Spleen (tissue), 11 donors: ENCODE results near the gene ENTPD5. TPM values are rescaled to one million over a fixed set of nuclear protein-coding genes. Genes with fewer than 3 reads are reported as not detected.

ENCODE experiments used
- DNase-seq: peaks from one replicate; pipeline ENCODE4 v3.0.0-alpha.2; 2020
- H3K27ac ChIP-seq, 8 donors: fragments of 200-600 bp; sonication (generic) in 7 of 8; 1 replicate in 4 of 8; 2 replicates in 4 of 8; pipeline versions ENCODE4 v1.5.0 to v1.8.0; 2016 to 2021; ENCODE audit warnings: inconsistent platforms in 4 of 8, mild to moderate bottlenecking in 4 of 8, moderate library complexity in 1 of 8
- H3K27me3 ChIP-seq, 7 donors: fragments of 200-600 bp; sonication (generic) in 6 of 7; replicated peaks in 1 of 7; 1 replicate in 4 of 7; 2 replicates in 3 of 7; pipeline versions ENCODE4 v1.5.0 to v1.8.0; 2016 to 2021; ENCODE audit warnings: inconsistent platforms in 3 of 7, mild to moderate bottlenecking in 1 of 7
- H3K36me3 ChIP-seq, 6 donors: fragments of 200-600 bp; sonication (generic) in 5 of 6; 1 replicate in 4 of 6; 2 replicates in 2 of 6; pipeline versions ENCODE4 v1.5.0 to v1.8.0; 2016 to 2021; ENCODE audit warnings: inconsistent platforms in 2 of 6
- H3K4me1 ChIP-seq, 6 donors: fragments of 200-600 bp; sonication (generic) in 5 of 6; 1 replicate in 3 of 6; 2 replicates in 3 of 6; pipeline versions ENCODE4 v1.5.0 to v1.8.0; 2016 to 2021; ENCODE audit warnings: inconsistent platforms in 3 of 6
- H3K4me3 ChIP-seq, 8 donors: fragments of 200-600 bp; sonication (generic) in 7 of 8; 1 replicate in 4 of 8; 2 replicates in 4 of 8; pipeline versions ENCODE4 v1.5.0 to v1.8.0; 2016 to 2021; ENCODE audit warnings: inconsistent platforms in 4 of 8, mild to moderate bottlenecking in 4 of 8, moderate library complexity in 2 of 8
- H3K9me3 ChIP-seq, 8 donors: fragments of 200-600 bp; sonication (generic) in 7 of 8; 1 replicate in 4 of 8; 2 replicates in 4 of 8; pipeline versions ENCODE4 v1.5.0 to v1.8.0; 2016 to 2021; ENCODE audit warnings: inconsistent platforms in 4 of 8
- CTCF ChIP-seq, 11 experiments: fragments of 200-600 bp in 7 of 11; fragments of 450-650 bp in 4 of 11; sonication (generic) in 4 of 11; IDR thresholded peaks in 8 of 11; conservative IDR thresholded peaks in 3 of 11; 1 replicate in 7 of 11; 2 replicates in 4 of 11; pipeline versions ENCODE4 v1.4.0 to v1.8.0; 2016 to 2021; ENCODE audit warnings: antibody characterized with exemption in 11 of 11, inconsistent platforms in 4 of 11, mild to moderate bottlenecking in 1 of 11
- POLR2A ChIP-seq, 3 donors: fragments of 450-650 bp; IDR thresholded peaks; one replicate each; pipeline ENCODE4 v1.5.1; 2017; ENCODE audit warnings: antibody characterized with exemption in 3 of 3, mild to moderate bottlenecking in 1 of 3
- POLR2AphosphoS5 ChIP-seq, 3 donors: sonication (generic); formaldehyde crosslinking; IDR thresholded peaks; one replicate each; pipeline ENCODE4 v1.5.1; 2017; ENCODE audit warnings: antibody characterized with exemption in 3 of 3
- WGBS, 5 donors: extraction: QIAGEN DNeasy Blood & Tissue Kit in 3 of 5; methylation state at CpG; one replicate each; pipeline versions ENCODE4 v1.1.5 to v1.1.7; 2013 to 2018; 5-methylcytosine and 5-hydroxymethylcytosine counted together
- intact Hi-C: fragments of 100-400 bp; cut with DNase I; formaldehyde crosslinking; loops from one replicate; pipeline ENCODE4 v1.15.0; 2023; ENCODE audit warnings: low total_unique reads
- polyA plus RNA-seq, 3 donors: library from polyadenylated mRNA; stranded (reverse); fragments of 200-250 nt; gene quantifications; one replicate each; pipeline ENCODE4 v1.2.1, GENCODE V29; 2013
- small RNA-seq, 4 donors: library from RNA; depleted of rRNA; stranded (forward); fragments of <200 nt; gene quantifications; one replicate each; pipeline ENCODE3, GENCODE V24; 2016
- total RNA-seq, 7 donors: library from RNA; depleted of rRNA in 3 of 7; stranded (reverse); fragments of >200 nt in 3 of 7; fragmentation: NEBNext Ultra II Directional in 4 of 7; extraction: Animal tissue kit (Norgen Biotek cat#: 25700) in 4 of 7; gene quantifications; one replicate each; pipeline versions ENCODE4 v1.1.0 to v1.2.1, GENCODE V29; 2016 to 2021
- donor health status: healthy with polysubstance abuse.
- donor health status: DM: no; HTN: no; CAD: no; lungs with moderate emphysema.
- donor health status: DM: no; HTN: no; CAD: no.
- donor health status: Bipolar disorder and iron deficiency.
- donor health status: healthy.
- donor health status: DM: no; HTN: no; CAD: no.
- donor health status: DM: yes; HTN: yes; CAD: no.

ENTPD5 gene
- total and polyA plus RNA-seq, 10 donors: 2.9 to 13.9 (median 7.6) TPM

GRCh38 chr14:73916324-73916723, 102.8 kb downstream of the ENTPD5 start:
- no peak for DNase-seq
- no peak overlapping the region for H3K4me3 ChIP-seq
- intact Hi-C loops: no loop called here
- no peak for TF ChIP-seq CTCF (IDR thresholded peaks at IDR 0.05 in 8 of 11, conservative IDR thresholded peaks at IDR 0.05 in 3 of 11)
- no peak for TF ChIP-seq POLR2AphosphoS5 (IDR thresholded peaks at IDR 0.05)
- TF ChIP-seq POLR2A (IDR thresholded peaks at IDR 0.05): no peak
- H3K9me3 ChIP-seq: peaks cover 0 to 15% (median 13%) of the 10 kb centered on the region in 8 donors
- no peaks in the 10 kb centered on the region for H3K4me1 ChIP-seq
- 92 to 94% (median 93%) methylated on average over 6 of the region's 6 CpGs for WGBS, 5 donors
- H3K27ac ChIP-seq: no peak overlapping the region
- H3K27me3 ChIP-seq: no peaks in the 10 kb centered on the region
- H3K36me3 ChIP-seq: peaks cover 0 to 100% (median 67%) of the 10 kb centered on the region in 6 donors

- WGBS, 5 donors: 81 to 89% (median 86%) methylated on average over 3 of the region's 3 CpGs
- Histone ChIP-seq H3K27ac (no peak overlapping the region), H3K4me3 (no peak overlapping the region), H3K36me3 (peaks cover 0 to 100% (median 72%) of the 10 kb centered on the region in 6 donors), H3K4me1 (no peaks in the 10 kb centered on the region), H3K27me3 (no peaks in the 10 kb centered on the region), H3K9me3 (peaks cover 0 to 15% (median 13%) of the 10 kb centered on the region in 8 donors)
- DNase-seq: no peak
- intact Hi-C loops: no loop called here
- TF ChIP-seq POLR2A (IDR thresholded peaks at IDR 0.05) (no peak), CTCF (IDR thresholded peaks at IDR 0.05 in 8 of 11, conservative IDR thresholded peaks at IDR 0.05 in 3 of 11) (no peak), POLR2AphosphoS5 (IDR thresholded peaks at IDR 0.05) (no peak)
Measured at GRCh38 chr14:73913256-73913655, 105.8 kb downstream of the ENTPD5 start.

- H3K27ac ChIP-seq: no peak overlapping the region
- peaks cover 0 to 100% (median 88%) of the 10 kb centered on the region in 6 donors for H3K36me3 ChIP-seq
- 93 to 100% (median 100%) methylated on average over 1 of the region's 1 CpG for WGBS, 5 donors
- TF ChIP-seq POLR2AphosphoS5 (IDR thresholded peaks at IDR 0.05): no peak
- TF ChIP-seq CTCF (IDR thresholded peaks at IDR 0.05 in 8 of 11, conservative IDR thresholded peaks at IDR 0.05 in 3 of 11): no peak
- no peak for TF ChIP-seq POLR2A (IDR thresholded peaks at IDR 0.05)
- intact Hi-C loops: no loop called here
- no peak overlapping the region for H3K4me3 ChIP-seq
- DNase-seq: no peak
- H3K9me3 ChIP-seq: peaks cover 0 to 15% (median 13%) of the 10 kb centered on the region in 8 donors
- no peaks in the 10 kb centered on the region for H3K4me1 ChIP-seq
- no peaks in the 10 kb centered on the region for H3K27me3 ChIP-seq
Measured at GRCh38 chr14:73909681-73910080, 109.4 kb downstream of the ENTPD5 start.

Small RNA genes within 50 kb of the gene (small RNA-seq; reads per million reads assigned to genes)
- 0 reads per million in 4 donors for gene AC005480.2

Other genes starting within 250 kb of the ENTPD5 start
- 1 to 10 TPM; 3.4 to 8.6 (median 6.3) TPM for gene PTGR2, start 167.5 kb downstream of the ENTPD5 start, total RNA-seq
- 1 to 10 TPM; 2.2 to 3.6 (median 3.3) TPM for gene PTGR2, start 167.5 kb downstream of the ENTPD5 start, polyA plus RNA-seq
- gene ZNF410, start 132.4 kb downstream of the ENTPD5 start, total RNA-seq: 10 to 100 TPM; 41.2 to 52.7 (median 48.5) TPM
- gene ZNF410, start 132.4 kb downstream of the ENTPD5 start, polyA plus RNA-seq: 10 to 100 TPM; 28.0 to 36.8 (median 28.8) TPM
- gene FAM161B, start 69.2 kb downstream of the ENTPD5 start, total RNA-seq: 1 to 10 TPM; 2.8 to 4.6 (median 3.4) TPM
- 1 to 10 TPM; 1.8 TPM for gene FAM161B, start 69.2 kb downstream of the ENTPD5 start, polyA plus RNA-seq
- gene COQ6, start 69.0 kb downstream of the ENTPD5 start, total RNA-seq: 10 to 100 TPM; 19.8 to 35.4 (median 26.7) TPM
- 10 to 100 TPM; 15.1 to 19.6 (median 18.3) TPM for gene COQ6, start 69.0 kb downstream of the ENTPD5 start, polyA plus RNA-seq
- 1 to 10 TPM; 1.1 to 8.1 (median 4.2) TPM for gene BBOF1, start 61 bp upstream of the ENTPD5 start, total RNA-seq
- gene BBOF1, start 61 bp upstream of the ENTPD5 start, polyA plus RNA-seq: 1 to 10 TPM; 1.0 to 1.6 (median 1.3) TPM
- 10 to 100 TPM; 10.7 to 20.2 (median 12.2) TPM for gene ALDH6A1, start 65.2 kb upstream of the ENTPD5 start, total RNA-seq
- gene ALDH6A1, start 65.2 kb upstream of the ENTPD5 start, polyA plus RNA-seq: 1 to 10 TPM; 2.3 to 4.3 (median 3.2) TPM
- 10 to 100 TPM in 3 of 7 donors, 1 to 10 TPM in 4; 6.4 to 11.3 (median 9.7) TPM for gene LIN52, start 65.7 kb upstream of the ENTPD5 start, total RNA-seq
- gene LIN52, start 65.7 kb upstream of the ENTPD5 start, polyA plus RNA-seq: 1 to 10 TPM; 4.0 to 7.0 (median 4.9) TPM
- not detected for gene VSX2, start 220.2 kb upstream of the ENTPD5 start, total RNA-seq
- not detected for gene VSX2, start 220.2 kb upstream of the ENTPD5 start, polyA plus RNA-seq